NCI-H1092 (cell line): Measurements from ENCODE around the gene ANP32D.
"Not testable (repeated sequence)": the region's sequence is repeated elsewhere in the genome, so short reads cannot be mapped to it uniquely, and the experiment has no call there.

Experiments used
- DNase-seq: peaks from one replicate; lab custom pipeline; 2025; lab: John Stamatoyannopoulos, UW

ANP32D gene

GRCh38 chr12:48506836-48507235 is 34.5 kb downstream of the ANP32D start:
- DNase-seq = not testable (repeated sequence)

GRCh38 chr12:48508987-48509386 is 36.6 kb downstream of the ANP32D start:
- no peak for DNase-seq

- no peak for DNase-seq
Observed at GRCh38 chr12:48510111-48510510, 37.8 kb downstream of the ANP32D start.

- no peak for DNase-seq
Observed at GRCh38 chr12:48512855-48513254, 40.5 kb downstream of the ANP32D start.

DNA sequence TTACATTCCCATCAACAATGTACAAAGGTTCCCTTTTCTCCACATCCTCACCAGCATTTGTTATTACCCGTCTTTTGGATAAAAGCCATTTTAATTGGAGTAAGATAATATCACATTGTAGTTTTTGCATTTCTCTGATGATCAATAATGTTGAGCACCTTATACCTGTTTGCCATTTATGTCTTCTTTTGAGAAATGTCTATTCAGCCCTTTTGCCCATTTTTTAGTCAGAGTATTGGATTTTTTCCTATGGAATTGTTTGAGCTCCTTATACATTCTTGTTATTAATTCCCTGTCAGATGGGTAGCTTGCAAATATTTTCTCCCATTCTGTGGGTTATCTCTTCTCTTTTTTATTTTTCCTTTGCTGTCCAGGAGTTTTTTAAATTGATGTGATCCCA is 42.4 kb downstream of the ANP32D start:
- DNase-seq = no peak

DNA sequence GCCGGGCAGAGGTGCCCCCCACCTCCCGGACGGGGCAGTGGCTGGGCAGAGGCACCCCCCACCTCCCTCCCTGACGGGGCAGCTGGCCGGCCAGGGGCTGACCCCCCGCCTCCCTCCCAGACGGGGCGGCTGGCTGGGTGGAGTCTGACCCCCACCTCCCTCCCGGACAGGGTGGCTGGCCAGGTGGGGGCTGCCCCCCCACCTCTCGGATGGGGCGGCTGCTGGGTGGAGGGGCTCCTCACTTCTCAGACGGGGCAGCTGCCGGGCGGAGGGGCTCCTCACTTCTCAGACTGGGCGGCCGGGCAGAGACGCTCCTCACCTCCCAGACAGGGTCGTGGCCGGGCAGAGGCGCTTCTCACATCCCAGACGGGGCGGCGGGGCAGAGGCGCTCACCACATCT is 48.0 kb downstream of the ANP32D start:
- not testable (repeated sequence) for DNase-seq
